ENCODE data around the gene RFT1. TPM values are rescaled to one million over a fixed set of nuclear protein-coding genes. Genes with fewer than 3 reads are reported as not detected.
A peak's percentile ranks its signal among the peaks of the same experiment; 100 is the strongest.

The RFT1 gene
- total RNA-seq, 2 donors from 2014 or later: 24.6 to 42.0 TPM

GRCh38 chr3:53109891-53110771 lies 20.1 kb downstream of the RFT1 start:
- Mint-ChIP-seq H3K27me3 (no peaks in the 10 kb centered on the region), H3K4me1 (peaks cover 15% of the 10 kb centered on the region), H3K36me3 (ENCODE audit: low read depth) (peaks cover 61% of the 10 kb centered on the region), H3K4me3 (peak overlapping the region; percentile 62), H3K27ac (peak overlapping the region; percentile 78), H3K9me3 (no peaks in the 10 kb centered on the region)
- peak; percentile 34 for ATAC-seq (replicated peaks)

GRCh38 chr3:53109190-53109589 lies 21.0 kb downstream of the RFT1 start:
- ATAC-seq (replicated peaks): peak; percentile 91
- no peaks in the 10 kb centered on the region for H3K27me3 Mint-ChIP-seq
- peak overlapping the region; percentile 78 for H3K27ac Mint-ChIP-seq
- peak overlapping the region; percentile 62 for H3K4me3 Mint-ChIP-seq
- no peaks in the 10 kb centered on the region for H3K9me3 Mint-ChIP-seq
- peaks cover 71% of the 10 kb centered on the region for H3K36me3 Mint-ChIP-seq (ENCODE audit: low read depth)
- peaks cover 20% of the 10 kb centered on the region for H3K4me1 Mint-ChIP-seq

- Mint-ChIP-seq H3K36me3 (ENCODE audit: low read depth) (peaks cover 93% of the 10 kb centered on the region), H3K4me1 (peaks cover 52% of the 10 kb centered on the region), H3K4me3 (peak overlapping the region; percentile 32), H3K27me3 (no peaks in the 10 kb centered on the region), H3K27ac (no peak overlapping the region), H3K9me3 (no peaks in the 10 kb centered on the region)
- ATAC-seq (replicated peaks): peak; percentile 6
These were observed 25.5 kb downstream of the RFT1 start for GRCh38 chr3:53104762-53105161.

GRCh38 chr3:53103397-53104296 lies 26.6 kb downstream of the RFT1 start:
- ATAC-seq (replicated peaks): no peak
- Mint-ChIP-seq H3K9me3 (no peaks in the 10 kb centered on the region), H3K27me3 (no peaks in the 10 kb centered on the region), H3K36me3 (ENCODE audit: low read depth) (peaks cover 94% of the 10 kb centered on the region), H3K27ac (no peak overlapping the region), H3K4me1 (peaks cover 48% of the 10 kb centered on the region), H3K4me3 (peak overlapping the region; percentile 86)

GRCh38 chr3:53102601-53103147 lies 27.6 kb downstream of the RFT1 start:
- peak; percentile 95 for ATAC-seq (replicated peaks)
- H3K4me3 Mint-ChIP-seq: peak overlapping the region; percentile 86
- H3K27ac Mint-ChIP-seq: peak overlapping the region; percentile 92
- H3K9me3 Mint-ChIP-seq: no peaks in the 10 kb centered on the region
- no peaks in the 10 kb centered on the region for H3K27me3 Mint-ChIP-seq
- H3K36me3 Mint-ChIP-seq (ENCODE audit: low read depth): peaks cover 94% of the 10 kb centered on the region
- peaks cover 48% of the 10 kb centered on the region for H3K4me1 Mint-ChIP-seq

- H3K27ac Mint-ChIP-seq: peak overlapping the region; percentile 92
- no peaks in the 10 kb centered on the region for H3K27me3 Mint-ChIP-seq
- peaks cover 48% of the 10 kb centered on the region for H3K4me1 Mint-ChIP-seq
- peak overlapping the region; percentile 86 for H3K4me3 Mint-ChIP-seq
- ATAC-seq (replicated peaks): peak; percentile 1
- peaks cover 99% of the 10 kb centered on the region for H3K36me3 Mint-ChIP-seq (ENCODE audit: low read depth)
- no peaks in the 10 kb centered on the region for H3K9me3 Mint-ChIP-seq
These were observed 28.3 kb downstream of the RFT1 start for GRCh38 chr3:53101956-53102355.

- Mint-ChIP-seq H3K36me3 (ENCODE audit: low read depth) (peaks cover 96% of the 10 kb centered on the region), H3K9me3 (no peaks in the 10 kb centered on the region), H3K27ac (peak overlapping the region; percentile 92), H3K4me1 (peaks cover 48% of the 10 kb centered on the region), H3K4me3 (peak overlapping the region; percentile 86), H3K27me3 (no peaks in the 10 kb centered on the region)
- no peak for ATAC-seq (replicated peaks)
These were observed 29.3 kb downstream of the RFT1 start for GRCh38 chr3:53100818-53101466.

- H3K36me3 Mint-ChIP-seq (ENCODE audit: low read depth): peaks cover 94% of the 10 kb centered on the region
- peaks cover 33% of the 10 kb centered on the region for H3K4me1 Mint-ChIP-seq
- peak overlapping the region; percentile 31 for H3K4me3 Mint-ChIP-seq
- no peaks in the 10 kb centered on the region for H3K27me3 Mint-ChIP-seq
- H3K27ac Mint-ChIP-seq: peak overlapping the region; percentile 50
- peak; percentile 27 for ATAC-seq (replicated peaks)
- H3K9me3 Mint-ChIP-seq: no peaks in the 10 kb centered on the region
These were observed 32.3 kb downstream of the RFT1 start for GRCh38 chr3:53097887-53098286.

- peaks cover 87% of the 10 kb centered on the region for H3K36me3 Mint-ChIP-seq (ENCODE audit: low read depth)
- H3K27ac Mint-ChIP-seq: no peak overlapping the region
- H3K4me1 Mint-ChIP-seq: no peaks in the 10 kb centered on the region
- H3K27me3 Mint-ChIP-seq: no peaks in the 10 kb centered on the region
- ATAC-seq (replicated peaks): no peak
- no peaks in the 10 kb centered on the region for H3K9me3 Mint-ChIP-seq
- no peak overlapping the region for H3K4me3 Mint-ChIP-seq
These were observed 37.3 kb downstream of the RFT1 start for GRCh38 chr3:53092942-53093341.

- Mint-ChIP-seq H3K27ac (peak overlapping the region; percentile 65), H3K9me3 (no peaks in the 10 kb centered on the region), H3K4me1 (no peaks in the 10 kb centered on the region), H3K27me3 (no peaks in the 10 kb centered on the region), H3K36me3 (ENCODE audit: low read depth) (peaks cover 86% of the 10 kb centered on the region), H3K4me3 (no peak overlapping the region)
- no peak for ATAC-seq (replicated peaks)
These were observed 38.0 kb downstream of the RFT1 start for GRCh38 chr3:53092216-53092615.

GRCh38 chr3:53091011-53091410 lies 39.2 kb downstream of the RFT1 start:
- H3K4me1 Mint-ChIP-seq: no peaks in the 10 kb centered on the region
- no peak overlapping the region for H3K27ac Mint-ChIP-seq
- H3K36me3 Mint-ChIP-seq (ENCODE audit: low read depth): peaks cover 84% of the 10 kb centered on the region
- H3K9me3 Mint-ChIP-seq: no peaks in the 10 kb centered on the region
- H3K27me3 Mint-ChIP-seq: no peaks in the 10 kb centered on the region
- no peak overlapping the region for H3K4me3 Mint-ChIP-seq
- no peak for ATAC-seq (replicated peaks)

GRCh38 chr3:53089511-53089910 lies 40.7 kb downstream of the RFT1 start:
- Mint-ChIP-seq H3K36me3 (ENCODE audit: low read depth) (peaks cover 70% of the 10 kb centered on the region), H3K27me3 (no peaks in the 10 kb centered on the region), H3K9me3 (no peaks in the 10 kb centered on the region), H3K27ac (no peak overlapping the region), H3K4me3 (no peak overlapping the region), H3K4me1 (no peaks in the 10 kb centered on the region)
- ATAC-seq (replicated peaks): no peak

GRCh38 chr3:53085476-53085875 lies 44.8 kb downstream of the RFT1 start:
- no peak for ATAC-seq (replicated peaks)
- Mint-ChIP-seq H3K27me3 (no peaks in the 10 kb centered on the region), H3K4me3 (no peak overlapping the region), H3K4me1 (no peaks in the 10 kb centered on the region), H3K36me3 (ENCODE audit: low read depth) (peaks cover 32% of the 10 kb centered on the region), H3K9me3 (no peaks in the 10 kb centered on the region), H3K27ac (no peak overlapping the region)
